Measurements from ENCODE around the gene RNASE9.
"Not testable (repeated sequence)": the region's sequence is repeated elsewhere in the genome, so short reads cannot be mapped to it uniquely, and the experiment has no call there.

The RNASE9 gene

DNA sequence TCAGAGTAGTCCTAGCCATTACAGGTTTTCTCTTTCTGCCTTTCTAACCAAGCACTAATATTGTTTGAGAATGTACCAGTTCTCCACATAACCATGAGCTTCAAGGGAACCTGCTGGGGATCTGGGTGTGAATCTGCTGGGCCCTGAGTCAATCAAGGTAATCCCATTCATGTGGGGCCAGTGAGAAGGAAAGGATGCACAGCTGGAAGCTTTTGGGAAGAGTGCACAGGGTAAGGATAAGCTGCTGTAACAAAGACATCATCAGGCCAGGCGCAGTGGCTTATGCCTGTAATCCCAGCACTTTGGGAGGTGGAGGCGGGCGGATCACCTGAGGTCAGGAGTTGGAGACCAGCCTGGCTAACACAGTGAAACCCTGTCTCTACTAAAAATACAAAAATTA lies 34.9 kb upstream of the RNASE9 start:
- H3K9ac ChIP-seq (ENCODE audit: low read length); H3K36me3 ChIP-seq (ENCODE audit: control insufficient read depth, insufficient read depth, low read length); H3K27me3 ChIP-seq (ENCODE audit: control insufficient read depth, insufficient read depth, low read length); H3K4me3 ChIP-seq (ENCODE audit: low read length); H3K4me1 ChIP-seq (ENCODE audit: control insufficient read depth, insufficient read depth, low read length); H3K27ac ChIP-seq (ENCODE audit: low read depth, low read length): not testable (repeated sequence)

DNA sequence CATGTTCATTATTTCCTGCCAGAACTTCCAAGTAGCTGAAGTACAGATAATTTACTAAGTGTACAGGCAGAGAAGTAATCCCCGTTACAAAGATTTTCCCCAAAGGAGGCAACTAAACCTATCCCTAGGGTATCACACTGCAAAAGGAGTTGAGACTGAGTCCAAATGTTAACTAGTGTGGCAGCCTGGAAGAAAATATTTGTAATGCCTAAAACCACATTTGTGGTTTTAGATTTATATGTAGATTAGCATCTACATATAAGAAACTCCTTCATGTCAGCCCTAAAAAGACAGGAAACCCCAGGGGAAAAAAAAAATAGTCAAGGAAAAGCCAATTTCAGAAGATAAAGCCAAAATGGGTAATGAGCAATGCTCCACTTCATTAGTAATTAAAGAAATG lies 31.7 kb upstream of the RNASE9 start:
- H3K27ac ChIP-seq (ENCODE audit: low read depth, low read length): no peak overlapping the region
- H3K9ac ChIP-seq (ENCODE audit: low read length): no peak overlapping the region
- peaks cover 3% of the 10 kb centered on the region for H3K27me3 ChIP-seq (ENCODE audit: control insufficient read depth, insufficient read depth, low read length)
- no peaks in the 10 kb centered on the region for H3K4me1 ChIP-seq (ENCODE audit: control insufficient read depth, insufficient read depth, low read length)
- H3K4me3 ChIP-seq (ENCODE audit: low read length): no peak overlapping the region
- H3K36me3 ChIP-seq (ENCODE audit: control insufficient read depth, insufficient read depth, low read length): no peaks in the 10 kb centered on the region

DNA sequence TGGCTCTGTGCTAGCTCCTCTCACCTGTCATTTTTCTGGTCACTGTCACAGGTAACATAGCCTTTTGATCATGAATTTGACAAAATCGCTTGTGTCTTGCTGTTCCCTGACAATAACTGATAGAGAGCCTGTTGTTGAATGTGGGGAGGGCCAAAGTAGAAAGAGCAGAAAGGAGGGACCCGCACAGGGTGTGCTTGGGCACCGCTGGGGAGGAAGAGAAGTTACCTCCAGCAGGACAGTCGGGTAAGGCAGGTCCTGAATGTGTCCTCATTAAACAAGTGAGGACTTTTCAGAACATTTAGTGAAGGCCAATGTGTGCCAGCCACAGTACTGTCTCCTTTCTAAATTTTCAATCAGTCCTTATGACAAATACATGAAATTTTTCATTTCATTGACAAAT lies 30.4 kb upstream of the RNASE9 start, which contains the start of gene RNASE12:
TSS of gene RNASE12 (minus strand) at position 142 of the 400 bp plus-strand sequence. CDS start 653 bp downstream, outside the sequence.
- Histone ChIP-seq H3K9ac (ENCODE audit: low read length) (no peak within 1 kb of the TSS), H3K36me3 (ENCODE audit: control insufficient read depth, insufficient read depth, low read length) (no peaks in the 10 kb centered on the region), H3K27me3 (ENCODE audit: control insufficient read depth, insufficient read depth, low read length) (peaks cover 3% of the 10 kb centered on the region), H3K27ac (ENCODE audit: low read depth, low read length) (no peak within 1 kb of the TSS), H3K4me3 (ENCODE audit: low read length) (no peak within 1 kb of the TSS), H3K4me1 (ENCODE audit: control insufficient read depth, insufficient read depth, low read length) (no peaks in the 10 kb centered on the region)

DNA sequence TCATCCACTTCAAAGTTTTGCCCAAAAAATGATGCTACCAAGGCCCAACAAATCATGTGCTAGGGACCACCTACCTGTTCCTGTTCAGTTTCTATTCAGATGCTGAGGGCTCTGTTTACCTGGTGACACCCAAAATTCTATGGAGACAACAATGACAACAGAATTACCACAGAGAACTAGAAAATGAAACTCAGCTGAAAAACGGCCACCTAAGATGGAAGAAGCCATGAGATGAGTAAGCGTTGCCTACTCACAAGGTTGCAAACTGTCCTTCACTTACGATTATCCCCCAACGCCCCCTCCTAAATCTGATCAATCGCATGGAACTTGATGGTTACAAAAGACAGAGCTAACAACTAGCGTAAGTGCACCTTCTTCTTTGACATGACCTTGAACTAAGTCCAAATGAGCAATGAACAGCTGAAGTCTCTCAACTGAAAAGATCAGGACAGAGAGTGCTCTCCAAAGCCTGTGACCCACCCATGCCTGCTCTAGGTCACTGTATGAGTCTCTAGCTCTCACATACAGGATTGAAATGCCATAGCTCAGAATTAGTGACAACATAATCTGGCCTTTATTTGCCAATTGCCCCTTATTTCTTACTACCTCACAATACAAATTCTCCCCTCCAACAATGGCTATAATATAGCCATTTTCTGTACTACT lies 26.8 kb upstream of the RNASE9 start, which contains the start of gene RNASE11:
TSS of gene RNASE11 (minus strand) at position 513 of the 666 bp plus-strand sequence.
- Histone ChIP-seq H3K27ac (ENCODE audit: low read depth, low read length) (no peak within 1 kb of the TSS), H3K9ac (ENCODE audit: low read length) (no peak within 1 kb of the TSS), H3K4me1 (ENCODE audit: control insufficient read depth, insufficient read depth, low read length) (no peaks in the 10 kb centered on the region), H3K27me3 (ENCODE audit: control insufficient read depth, insufficient read depth, low read length) (peaks cover 3% of the 10 kb centered on the region), H3K36me3 (ENCODE audit: control insufficient read depth, insufficient read depth, low read length) (no peaks in the 10 kb centered on the region), H3K4me3 (ENCODE audit: low read length) (no peak within 1 kb of the TSS)

DNA sequence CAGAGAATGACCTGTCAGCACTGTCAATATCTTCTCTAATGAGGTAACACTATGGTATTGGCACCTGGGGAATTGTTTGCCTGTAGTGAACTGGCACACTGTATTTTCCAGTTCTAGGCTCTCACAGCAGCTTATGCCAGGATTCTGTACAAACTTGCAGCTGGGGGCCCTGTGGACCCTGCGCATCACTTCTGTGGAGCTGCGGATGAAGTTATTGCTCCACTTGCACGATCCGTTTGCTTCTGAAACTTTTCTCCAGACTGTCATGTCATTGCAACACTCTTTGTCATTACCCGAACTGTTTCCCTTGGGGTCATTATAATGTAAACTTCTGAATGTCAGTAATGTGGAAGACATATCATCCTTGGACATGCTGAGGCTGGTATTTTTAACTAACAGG lies 23.1 kb upstream of the RNASE9 start:
- no peaks in the 10 kb centered on the region for H3K4me1 ChIP-seq (ENCODE audit: control insufficient read depth, insufficient read depth, low read length)
- no peaks in the 10 kb centered on the region for H3K27me3 ChIP-seq (ENCODE audit: control insufficient read depth, insufficient read depth, low read length)
- H3K4me3 ChIP-seq (ENCODE audit: low read length): no peak overlapping the region
- H3K27ac ChIP-seq (ENCODE audit: low read depth, low read length): no peak overlapping the region
- no peaks in the 10 kb centered on the region for H3K36me3 ChIP-seq (ENCODE audit: control insufficient read depth, insufficient read depth, low read length)
- H3K9ac ChIP-seq (ENCODE audit: low read length): no peak overlapping the region

DNA sequence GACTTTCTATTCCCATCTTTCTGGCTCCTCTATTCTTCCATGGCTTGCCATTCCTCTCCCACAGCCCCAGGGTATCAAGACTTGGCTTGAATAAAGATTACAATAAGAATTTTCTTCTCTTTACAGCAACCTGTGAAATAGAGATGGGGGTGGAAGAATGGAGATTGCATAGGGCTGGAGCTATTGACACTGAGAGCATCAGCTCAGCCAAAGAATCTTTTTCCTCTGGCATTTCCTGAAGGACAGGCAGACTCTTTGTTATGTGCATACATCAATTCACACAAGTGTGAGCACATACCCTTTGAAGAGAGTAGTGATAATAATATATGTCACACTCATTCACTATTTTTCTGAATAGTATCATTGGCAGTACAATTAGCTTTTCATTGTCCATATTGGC lies 22.3 kb upstream of the RNASE9 start:
- Histone ChIP-seq H3K27me3 (ENCODE audit: control insufficient read depth, insufficient read depth, low read length) (no peaks in the 10 kb centered on the region), H3K36me3 (ENCODE audit: control insufficient read depth, insufficient read depth, low read length) (no peaks in the 10 kb centered on the region), H3K4me1 (ENCODE audit: control insufficient read depth, insufficient read depth, low read length) (no peaks in the 10 kb centered on the region), H3K4me3 (ENCODE audit: low read length) (no peak overlapping the region), H3K9ac (ENCODE audit: low read length) (no peak overlapping the region), H3K27ac (ENCODE audit: low read depth, low read length) (no peak overlapping the region)

DNA sequence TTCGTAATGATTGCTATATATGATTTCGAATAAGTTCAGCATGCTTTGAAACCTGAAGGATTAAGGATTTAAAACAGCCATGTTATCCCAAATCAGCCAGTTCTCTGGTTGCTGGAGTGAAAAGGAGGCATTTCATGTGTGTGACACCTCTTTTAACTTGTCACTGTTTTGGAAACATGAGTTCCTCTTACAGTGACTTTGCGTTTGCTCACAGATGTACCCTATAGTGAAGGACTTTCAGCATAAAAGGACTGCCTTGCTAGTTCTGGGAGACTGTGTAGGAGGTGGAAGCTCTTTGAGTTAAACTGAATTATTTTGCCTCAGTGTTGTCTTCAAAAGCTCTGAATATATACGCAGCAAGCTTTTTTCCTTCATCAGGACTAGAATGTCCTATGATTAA lies 19.4 kb upstream of the RNASE9 start:
- H3K4me3 ChIP-seq (ENCODE audit: low read length): no peak overlapping the region
- H3K27me3 ChIP-seq (ENCODE audit: control insufficient read depth, insufficient read depth, low read length): no peaks in the 10 kb centered on the region
- H3K36me3 ChIP-seq (ENCODE audit: control insufficient read depth, insufficient read depth, low read length): no peaks in the 10 kb centered on the region
- H3K27ac ChIP-seq (ENCODE audit: low read depth, low read length): no peak overlapping the region
- H3K9ac ChIP-seq (ENCODE audit: low read length): no peak overlapping the region
- H3K4me1 ChIP-seq (ENCODE audit: control insufficient read depth, insufficient read depth, low read length): no peaks in the 10 kb centered on the region

DNA sequence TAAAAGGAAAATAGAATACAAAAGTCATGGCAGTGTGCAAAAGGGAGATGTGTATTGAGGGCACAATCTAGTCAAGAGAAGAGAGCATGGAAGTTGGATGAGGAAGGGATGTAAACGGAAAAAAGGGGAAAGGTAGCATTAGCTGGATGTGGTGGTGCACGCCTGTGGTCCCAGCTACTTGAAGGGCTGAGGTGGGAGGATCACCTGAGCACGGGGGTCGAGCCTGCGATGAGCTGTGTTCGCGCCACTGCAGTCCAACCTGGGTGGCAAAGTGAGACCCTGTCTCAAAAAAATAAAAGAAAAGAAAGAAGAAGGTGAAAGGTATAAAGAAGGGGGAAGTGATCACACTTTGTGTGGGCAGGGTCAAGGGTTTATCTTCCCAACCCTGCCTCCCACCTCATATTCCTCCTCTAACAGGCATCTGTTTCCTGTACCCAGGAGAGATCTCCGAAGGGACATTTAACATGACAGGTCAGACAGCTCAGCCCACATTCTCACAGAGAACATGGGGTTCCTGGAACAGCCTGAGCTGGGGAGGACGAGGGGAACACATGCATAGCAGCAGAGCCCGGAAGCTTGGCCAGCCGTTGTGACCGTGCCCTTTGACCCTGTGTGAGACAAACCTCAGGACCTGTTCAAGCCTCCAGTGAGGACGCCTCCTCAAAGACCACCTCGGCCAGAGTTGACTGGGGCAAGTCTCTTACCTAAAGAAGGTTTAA lies 18.1 kb upstream of the RNASE9 start:
- no peaks in the 10 kb centered on the region for H3K27me3 ChIP-seq (ENCODE audit: control insufficient read depth, insufficient read depth, low read length)
- H3K36me3 ChIP-seq (ENCODE audit: control insufficient read depth, insufficient read depth, low read length): no peaks in the 10 kb centered on the region
- H3K9ac ChIP-seq (ENCODE audit: low read length): no peak overlapping the region
- H3K4me1 ChIP-seq (ENCODE audit: control insufficient read depth, insufficient read depth, low read length): no peaks in the 10 kb centered on the region
- H3K27ac ChIP-seq (ENCODE audit: low read depth, low read length): no peak overlapping the region
- H3K4me3 ChIP-seq (ENCODE audit: low read length): no peak overlapping the region

DNA sequence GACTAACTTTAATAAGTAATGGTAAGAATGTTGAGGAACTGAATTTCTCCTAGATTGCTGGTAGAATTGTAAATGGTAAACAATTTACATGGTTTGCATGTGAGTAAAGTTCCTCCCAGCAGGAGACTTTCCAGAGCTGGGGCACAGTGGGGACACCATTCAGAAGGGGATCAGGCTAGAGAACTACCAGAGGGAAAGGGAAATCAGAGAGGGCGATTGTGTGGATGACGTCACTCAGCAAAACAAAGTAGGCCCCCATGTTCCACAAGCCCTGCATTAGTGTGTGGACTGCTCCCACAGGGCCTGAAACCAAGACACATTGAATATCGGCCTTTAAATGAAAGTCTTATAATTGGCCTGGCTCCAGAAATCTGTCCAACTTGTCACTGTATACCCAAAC lies 17.5 kb upstream of the RNASE9 start:
- no peaks in the 10 kb centered on the region for H3K4me1 ChIP-seq (ENCODE audit: control insufficient read depth, insufficient read depth, low read length)
- no peak overlapping the region for H3K4me3 ChIP-seq (ENCODE audit: low read length)
- no peak overlapping the region for H3K27ac ChIP-seq (ENCODE audit: low read depth, low read length)
- H3K36me3 ChIP-seq (ENCODE audit: control insufficient read depth, insufficient read depth, low read length): no peaks in the 10 kb centered on the region
- no peak overlapping the region for H3K9ac ChIP-seq (ENCODE audit: low read length)
- no peaks in the 10 kb centered on the region for H3K27me3 ChIP-seq (ENCODE audit: control insufficient read depth, insufficient read depth, low read length)

DNA sequence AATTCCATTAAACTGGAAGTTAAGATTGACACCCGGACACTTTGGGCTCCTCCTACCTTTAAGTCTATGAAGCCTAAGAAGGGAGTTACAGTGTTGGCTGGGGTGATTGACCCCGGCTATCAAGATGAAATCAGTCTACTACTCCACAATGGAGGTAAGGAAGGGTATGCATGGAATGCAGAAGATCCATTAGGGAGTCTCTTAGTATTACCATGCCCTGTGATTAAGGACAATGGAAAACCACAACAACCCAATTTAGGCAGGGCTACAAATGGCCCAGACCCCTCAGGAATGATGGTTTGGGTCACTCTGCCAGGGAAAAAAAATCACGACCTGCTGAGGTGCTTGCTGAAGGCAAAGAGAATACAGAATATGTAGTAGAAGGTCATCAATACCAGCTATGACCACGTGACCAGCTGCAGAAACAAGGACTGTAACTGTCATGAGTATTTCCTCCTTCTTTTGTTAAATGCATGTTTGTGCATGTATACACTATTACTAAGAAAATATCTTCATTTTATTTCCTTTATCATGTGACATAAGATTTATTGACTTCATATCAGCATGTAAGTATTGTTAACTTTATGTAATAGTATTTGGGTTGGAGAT lies 11.6 kb upstream of the RNASE9 start:
- not testable (repeated sequence) for H3K27ac ChIP-seq (ENCODE audit: low read depth, low read length); H3K27me3 ChIP-seq (ENCODE audit: control insufficient read depth, insufficient read depth, low read length); H3K4me1 ChIP-seq (ENCODE audit: control insufficient read depth, insufficient read depth, low read length); H3K4me3 ChIP-seq (ENCODE audit: low read length); H3K36me3 ChIP-seq (ENCODE audit: control insufficient read depth, insufficient read depth, low read length); H3K9ac ChIP-seq (ENCODE audit: low read length)

DNA sequence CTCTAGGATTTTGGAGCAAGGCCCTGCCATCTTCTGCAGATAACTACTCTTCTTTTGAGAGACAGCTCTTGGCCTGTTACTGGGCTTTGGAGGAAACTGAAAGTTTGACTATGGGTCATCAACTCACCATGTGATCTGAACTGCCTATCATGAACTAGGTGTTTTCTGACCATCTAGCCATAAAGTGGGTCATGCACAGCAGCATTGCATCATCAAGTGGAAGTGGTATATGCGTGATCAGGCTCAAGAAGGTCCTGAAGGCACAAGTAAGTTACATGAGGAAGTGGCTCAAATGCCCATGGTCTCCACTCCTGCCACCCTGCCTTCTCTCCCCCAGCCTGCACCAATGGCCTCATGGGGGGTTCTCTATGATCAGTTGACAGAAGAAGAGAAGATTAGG lies 9.9 kb upstream of the RNASE9 start:
- H3K27me3 ChIP-seq (ENCODE audit: control insufficient read depth, insufficient read depth, low read length); H3K9ac ChIP-seq (ENCODE audit: low read length); H3K27ac ChIP-seq (ENCODE audit: low read depth, low read length); H3K36me3 ChIP-seq (ENCODE audit: control insufficient read depth, insufficient read depth, low read length); H3K4me3 ChIP-seq (ENCODE audit: low read length); H3K4me1 ChIP-seq (ENCODE audit: control insufficient read depth, insufficient read depth, low read length): not testable (repeated sequence)

DNA sequence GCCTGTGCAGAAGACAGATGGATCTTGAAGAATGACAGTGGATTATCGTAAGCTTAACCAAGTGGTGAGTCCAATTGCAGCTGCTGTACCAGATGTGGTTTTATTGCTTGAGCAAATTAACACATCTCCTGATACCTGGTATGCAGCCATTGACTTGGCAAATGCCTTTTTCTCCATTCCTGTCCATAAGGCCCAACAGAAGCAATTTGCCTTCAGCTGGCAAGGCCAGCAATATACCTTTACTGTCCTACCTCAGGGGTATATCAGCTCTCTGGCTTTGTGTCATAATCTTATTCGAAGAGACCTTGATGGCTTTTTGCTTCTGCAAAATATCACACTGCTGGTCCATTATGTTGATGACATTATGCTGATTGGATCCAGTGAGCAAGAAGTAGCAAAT lies 9.0 kb upstream of the RNASE9 start:
- not testable (repeated sequence) for H3K4me3 ChIP-seq (ENCODE audit: low read length); H3K9ac ChIP-seq (ENCODE audit: low read length); H3K36me3 ChIP-seq (ENCODE audit: control insufficient read depth, insufficient read depth, low read length); H3K4me1 ChIP-seq (ENCODE audit: control insufficient read depth, insufficient read depth, low read length); H3K27ac ChIP-seq (ENCODE audit: low read depth, low read length); H3K27me3 ChIP-seq (ENCODE audit: control insufficient read depth, insufficient read depth, low read length)

DNA sequence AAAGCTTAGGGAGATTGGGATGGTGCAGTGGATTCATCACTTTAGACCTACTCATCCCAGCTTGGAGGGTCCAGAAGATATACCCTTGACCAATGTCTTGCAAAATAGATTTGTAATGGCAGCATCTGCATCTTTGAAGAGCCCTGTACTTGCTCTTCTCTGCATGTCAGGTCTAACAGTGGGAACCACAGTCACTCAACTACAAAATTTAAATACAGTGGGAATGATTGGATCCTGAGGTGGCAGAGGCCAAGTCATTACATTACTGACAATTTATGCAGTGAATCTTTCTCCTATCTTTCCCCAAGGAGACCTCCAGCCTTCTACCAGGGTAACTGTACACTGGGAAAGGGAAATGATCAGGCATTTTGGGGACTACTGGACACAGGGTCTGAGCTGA lies 8.2 kb upstream of the RNASE9 start:
- no peaks in the 10 kb centered on the region for H3K27me3 ChIP-seq (ENCODE audit: control insufficient read depth, insufficient read depth, low read length)
- no peaks in the 10 kb centered on the region for H3K4me1 ChIP-seq (ENCODE audit: control insufficient read depth, insufficient read depth, low read length)
- no peaks in the 10 kb centered on the region for H3K36me3 ChIP-seq (ENCODE audit: control insufficient read depth, insufficient read depth, low read length)
- no peak overlapping the region for H3K27ac ChIP-seq (ENCODE audit: low read depth, low read length)
- H3K9ac ChIP-seq (ENCODE audit: low read length): no peak overlapping the region
- no peak overlapping the region for H3K4me3 ChIP-seq (ENCODE audit: low read length)
